Measurements from ENCODE around the gene LMAN2. TPM values are rescaled to one million over a fixed set of nuclear protein-coding genes. Genes with fewer than 3 reads are reported as not detected.

Gene LMAN2
- total RNA-seq, 1 experiment from 2014 or later: 128 TPM

DNA sequence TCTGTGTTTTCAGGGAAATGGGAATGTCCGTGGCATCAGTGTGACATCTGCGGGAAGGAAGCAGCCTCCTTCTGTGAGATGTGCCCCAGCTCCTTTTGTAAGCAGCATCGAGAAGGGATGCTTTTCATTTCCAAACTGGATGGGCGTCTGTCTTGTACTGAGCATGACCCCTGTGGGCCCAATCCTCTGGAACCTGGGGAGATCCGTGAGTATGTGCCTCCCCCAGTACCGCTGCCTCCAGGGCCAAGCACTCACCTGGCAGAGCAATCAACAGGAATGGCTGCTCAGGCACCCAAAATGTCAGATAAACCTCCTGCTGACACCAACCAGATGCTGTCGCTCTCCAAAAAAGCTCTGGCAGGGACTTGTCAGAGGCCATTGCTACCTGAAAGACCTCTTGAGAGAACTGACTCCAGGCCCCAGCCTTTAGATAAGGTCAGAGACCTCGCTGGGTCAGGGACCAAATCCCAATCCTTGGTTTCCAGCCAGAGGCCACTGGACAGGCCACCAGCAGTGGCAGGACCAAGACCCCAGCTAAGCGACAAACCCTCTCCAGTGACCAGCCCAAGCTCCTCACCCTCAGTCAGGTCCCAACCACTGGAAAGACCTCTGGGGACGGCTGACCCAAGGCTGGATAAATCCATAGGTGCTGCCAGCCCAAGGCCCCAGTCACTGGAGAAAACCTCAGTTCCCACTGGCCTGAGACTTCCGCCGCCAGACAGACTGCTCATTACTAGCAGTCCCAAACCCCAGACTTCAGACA, 57.5 kb downstream of the LMAN2 start (continued):
- TF ChIP-seq, protein P1, sequence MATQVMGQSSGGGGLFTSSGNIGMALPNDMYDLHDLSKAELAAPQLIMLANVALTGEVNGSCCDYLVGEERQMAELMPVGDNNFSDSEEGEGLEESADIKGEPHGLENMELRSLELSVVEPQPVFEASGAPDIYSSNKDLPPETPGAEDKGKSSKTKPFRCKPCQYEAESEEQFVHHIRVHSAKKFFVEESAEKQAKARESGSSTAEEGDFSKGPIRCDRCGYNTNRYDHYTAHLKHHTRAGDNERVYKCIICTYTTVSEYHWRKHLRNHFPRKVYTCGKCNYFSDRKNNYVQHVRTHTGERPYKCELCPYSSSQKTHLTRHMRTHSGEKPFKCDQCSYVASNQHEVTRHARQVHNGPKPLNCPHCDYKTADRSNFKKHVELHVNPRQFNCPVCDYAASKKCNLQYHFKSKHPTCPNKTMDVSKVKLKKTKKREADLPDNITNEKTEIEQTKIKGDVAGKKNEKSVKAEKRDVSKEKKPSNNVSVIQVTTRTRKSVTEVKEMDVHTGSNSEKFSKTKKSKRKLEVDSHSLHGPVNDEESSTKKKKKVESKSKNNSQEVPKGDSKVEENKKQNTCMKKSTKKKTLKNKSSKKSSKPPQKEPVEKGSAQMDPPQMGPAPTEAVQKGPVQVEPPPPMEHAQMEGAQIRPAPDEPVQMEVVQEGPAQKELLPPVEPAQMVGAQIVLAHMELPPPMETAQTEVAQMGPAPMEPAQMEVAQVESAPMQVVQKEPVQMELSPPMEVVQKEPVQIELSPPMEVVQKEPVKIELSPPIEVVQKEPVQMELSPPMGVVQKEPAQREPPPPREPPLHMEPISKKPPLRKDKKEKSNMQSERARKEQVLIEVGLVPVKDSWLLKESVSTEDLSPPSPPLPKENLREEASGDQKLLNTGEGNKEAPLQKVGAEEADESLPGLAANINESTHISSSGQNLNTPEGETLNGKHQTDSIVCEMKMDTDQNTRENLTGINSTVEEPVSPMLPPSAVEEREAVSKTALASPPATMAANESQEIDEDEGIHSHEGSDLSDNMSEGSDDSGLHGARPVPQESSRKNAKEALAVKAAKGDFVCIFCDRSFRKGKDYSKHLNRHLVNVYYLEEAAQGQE (IDR thresholded peaks at IDR 0.05; ENCODE audit: low read depth): no peak
- TF ChIP-seq POLR2A (IDR thresholded peaks at IDR 0.05; ENCODE audit: borderline replicate concordance, extremely low read depth, insufficient read depth, insufficient read length): no peak
- no peak for TF ChIP-seq SP1 (IDR thresholded peaks at IDR 0.05; ENCODE audit: low read depth)

DNA sequence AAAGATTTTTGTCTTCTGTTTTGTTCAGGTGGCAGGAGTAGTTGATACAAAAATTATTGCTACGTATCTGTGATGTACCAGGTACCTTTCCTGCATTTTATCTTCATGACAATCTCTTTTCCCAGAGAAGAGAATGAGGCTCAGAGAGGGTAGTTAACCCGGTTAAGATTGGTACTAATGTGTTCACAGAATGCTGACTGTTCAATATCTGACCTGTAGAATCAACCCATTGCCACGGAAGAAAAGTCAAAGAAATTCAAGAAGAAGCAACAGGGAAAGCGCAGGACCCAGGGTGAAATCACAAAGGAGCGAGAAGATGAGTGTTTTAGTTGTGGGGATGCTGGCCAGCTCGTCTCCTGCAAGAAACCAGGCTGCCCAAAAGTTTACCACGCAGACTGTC, 59.7 kb downstream of the LMAN2 start:
- ChIA-PET POLR2A (no interaction called here), RAD21 (ENCODE audit: low non-redundant PET in 1 of 2, low total read pairs in 2 of 2, uncharacterized antibody in 2 of 2, unreplicated experiment in 2 of 2) (no interaction called here), CTCF (no interaction called here)
- H3K9me3 ChIP-seq (ENCODE audit: control insufficient read depth in 1 of 2, insufficient read depth in 1 of 2, low read depth in 1 of 2, low read length in 2 of 2): no peaks in the 10 kb centered on the region
- no peak for DNase-seq (ENCODE audit: low read depth, low spot score)
- H3K4me1 ChIP-seq (ENCODE audit: control insufficient read depth in 1 of 2, insufficient read depth in 2 of 2, low read length in 2 of 2): no peaks in the 10 kb centered on the region
- no peaks in the 10 kb centered on the region for H3K79me2 ChIP-seq (ENCODE audit: insufficient read depth, low read length)
- H4K20me1 ChIP-seq (ENCODE audit: insufficient read depth): no peaks in the 10 kb centered on the region
- BruUV-seq (replicated peaks): no TSS peak
- no peak overlapping the region for H3K27ac ChIP-seq (ENCODE audit: low read depth, low read length)
- no peak overlapping the region for H2AFZ ChIP-seq (ENCODE audit: low read depth, low read length, poor library complexity, severe bottlenecking)
- intact Hi-C loops (cut with micrococcal nuclease): no loop called here
- ATAC-seq: no peak
- H3K4me2 ChIP-seq (ENCODE audit: low read length): no peak overlapping the region
- H3K9me2 ChIP-seq (ENCODE audit: insufficient read depth): no peaks in the 10 kb centered on the region
- H3K27me3 ChIP-seq (ENCODE audit: insufficient read depth, low read length): no peaks in the 10 kb centered on the region
- H3K9ac ChIP-seq (ENCODE audit: low read length): no peak overlapping the region
- H3K36me3 ChIP-seq (ENCODE audit: control insufficient read depth in 1 of 2, insufficient read depth in 2 of 2, low read length in 2 of 2): peaks cover 31 to 46% of the 10 kb centered on the region in 2 experiments; a peak in 3 of 4 replicates
- TF ChIP-seq EZH2 (IDR thresholded peaks at IDR 0.05) (no peak), POLR2AphosphoS5 (IDR thresholded peaks at IDR 0.05; ENCODE audit: low read depth, low read length) (no peak), ZFX (IDR thresholded peaks at IDR 0.05) (no peak), ELF1 (IDR thresholded peaks at IDR 0.05; ENCODE audit: borderline replicate concordance, low read depth) (no peak), POLR2A (IDR thresholded peaks at IDR 0.05; ENCODE audit: borderline replicate concordance, extremely low read depth, insufficient read depth, insufficient read length) (no peak), CEBPB (IDR thresholded peaks at IDR 0.05; ENCODE audit: low read depth) (no peak)
- TF ChIP-seq, protein P2, sequence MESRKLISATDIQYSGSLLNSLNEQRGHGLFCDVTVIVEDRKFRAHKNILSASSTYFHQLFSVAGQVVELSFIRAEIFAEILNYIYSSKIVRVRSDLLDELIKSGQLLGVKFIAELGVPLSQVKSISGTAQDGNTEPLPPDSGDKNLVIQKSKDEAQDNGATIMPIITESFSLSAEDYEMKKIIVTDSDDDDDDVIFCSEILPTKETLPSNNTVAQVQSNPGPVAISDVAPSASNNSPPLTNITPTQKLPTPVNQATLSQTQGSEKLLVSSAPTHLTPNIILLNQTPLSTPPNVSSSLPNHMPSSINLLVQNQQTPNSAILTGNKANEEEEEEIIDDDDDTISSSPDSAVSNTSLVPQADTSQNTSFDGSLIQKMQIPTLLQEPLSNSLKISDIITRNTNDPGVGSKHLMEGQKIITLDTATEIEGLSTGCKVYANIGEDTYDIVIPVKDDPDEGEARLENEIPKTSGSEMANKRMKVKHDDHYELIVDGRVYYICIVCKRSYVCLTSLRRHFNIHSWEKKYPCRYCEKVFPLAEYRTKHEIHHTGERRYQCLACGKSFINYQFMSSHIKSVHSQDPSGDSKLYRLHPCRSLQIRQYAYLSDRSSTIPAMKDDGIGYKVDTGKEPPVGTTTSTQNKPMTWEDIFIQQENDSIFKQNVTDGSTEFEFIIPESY (IDR thresholded peaks at IDR 0.05; ENCODE audit: extremely low read depth, insufficient replicate concordance, low read length): no peak
- TF ChIP-seq, protein P3, sequence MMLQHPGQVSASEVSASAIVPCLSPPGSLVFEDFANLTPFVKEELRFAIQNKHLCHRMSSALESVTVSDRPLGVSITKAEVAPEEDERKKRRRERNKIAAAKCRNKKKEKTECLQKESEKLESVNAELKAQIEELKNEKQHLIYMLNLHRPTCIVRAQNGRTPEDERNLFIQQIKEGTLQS (IDR thresholded peaks at IDR 0.05): no peak
- H3K4me3 ChIP-seq (replicated peaks in 1 of 2; ENCODE audit: low read depth in 1 of 2, low read length in 2 of 2): no peak overlapping the region
